Calu3 (cell line): ENCODE data around the gene ARHGAP15. TPM values are rescaled to one million over a fixed set of nuclear protein-coding genes. Genes with fewer than 3 reads are reported as not detected.

Experiments
- BruUV-seq: library from RNA; stranded (reverse); fragments of 400-500 nt; replicated peaks from 2 replicates; lab custom pipeline; 2021; lab: Mats Ljungman, UMichigan
- CTCF ChIA-PET: fragments of 300-600 bp; sonication (Branson Sonifier 250); formaldehyde crosslinking; loops from one replicate; lab custom pipeline; 2022; ENCODE audit warnings: antibody characterized with exemption; lab: Charles Lee
- DNase-seq: peaks from one replicate; pipeline ENCODE4 v3.0.0; 2022
- H3K27ac Mint-ChIP-seq: one replicate; pipeline ENCODE4 v1.8.0; 2022; ENCODE audit warnings: mixed read lengths; ENCODE audit not compliant: unreplicated experiment
- H3K27me3 Mint-ChIP-seq: one replicate; pipeline ENCODE4 v1.8.0; 2022; ENCODE audit warnings: mixed read lengths; ENCODE audit not compliant: unreplicated experiment
- H3K36me3 Mint-ChIP-seq: one replicate; pipeline ENCODE4 v1.8.0; 2022; ENCODE audit warnings: mild to moderate bottlenecking, moderate library complexity, mixed read lengths; ENCODE audit not compliant: insufficient read depth, unreplicated experiment
- H3K4me1 Mint-ChIP-seq: one replicate; pipeline ENCODE4 v1.8.0; 2022; ENCODE audit warnings: mild to moderate bottlenecking, low read depth, mixed read lengths; ENCODE audit not compliant: unreplicated experiment
- H3K4me3 Mint-ChIP-seq: one replicate; pipeline ENCODE4 v1.8.0; 2022; ENCODE audit warnings: mild to moderate bottlenecking, low read depth, moderate library complexity, mixed read lengths; ENCODE audit not compliant: unreplicated experiment
- H3K9me3 Mint-ChIP-seq: one replicate; pipeline ENCODE4 v1.8.0; 2022; ENCODE audit warnings: low read depth, mixed read lengths; ENCODE audit not compliant: unreplicated experiment
- CTCF ChIP-seq: fragments of 200-600 bp; IDR thresholded peaks from one replicate; pipeline ENCODE4 v1.8.0; 2022; ENCODE audit warnings: antibody characterized with exemption; ENCODE audit not compliant: unreplicated experiment
- intact Hi-C: fragments of 100-400 bp; cut with micrococcal nuclease; formaldehyde crosslinking; loops from one replicate; pipeline ENCODE4 v1.10.0; 2022; ENCODE audit not compliant: unreplicated experiment
- total RNA-seq: library from RNA; stranded (reverse); gene quantifications from 2 replicates; pipeline ENCODE4 v1.2.3, GENCODE V29; 2022

ARHGAP15 gene
- total RNA-seq, 1 experiment from 2014 or later = not detected

DNA sequence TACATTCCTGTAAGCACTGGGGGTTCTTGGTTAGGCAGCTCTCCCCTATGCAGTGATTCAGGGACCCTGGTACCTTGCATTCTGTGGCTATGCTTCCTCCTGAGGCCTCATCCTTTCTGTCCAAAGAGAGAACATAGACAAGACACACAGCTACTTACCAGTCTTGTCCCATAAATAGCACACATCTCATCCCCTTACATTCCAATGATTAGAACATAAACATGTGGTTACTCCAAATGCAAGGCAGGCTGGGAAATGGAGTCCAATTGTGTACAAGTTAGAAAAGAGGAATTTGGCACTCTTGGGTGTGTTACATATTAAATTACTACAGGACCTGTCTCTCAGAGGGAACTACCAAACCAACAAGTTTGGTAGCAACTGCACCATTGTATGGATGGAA, 171.3 kb downstream of the ARHGAP15 start:
- no peak overlapping the region for H3K27ac Mint-ChIP-seq
- no peak for DNase-seq
- no peak overlapping the region for H3K4me3 Mint-ChIP-seq
- no peaks in the 10 kb centered on the region for H3K27me3 Mint-ChIP-seq
- H3K9me3 Mint-ChIP-seq = no peaks in the 10 kb centered on the region
- BruUV-seq = no TSS peak
- CTCF ChIA-PET = no interaction called here
- no peak for TF ChIP-seq CTCF
- no peaks in the 10 kb centered on the region for H3K36me3 Mint-ChIP-seq
- no peaks in the 10 kb centered on the region for H3K4me1 Mint-ChIP-seq
- intact Hi-C loops = no loop called here

DNA sequence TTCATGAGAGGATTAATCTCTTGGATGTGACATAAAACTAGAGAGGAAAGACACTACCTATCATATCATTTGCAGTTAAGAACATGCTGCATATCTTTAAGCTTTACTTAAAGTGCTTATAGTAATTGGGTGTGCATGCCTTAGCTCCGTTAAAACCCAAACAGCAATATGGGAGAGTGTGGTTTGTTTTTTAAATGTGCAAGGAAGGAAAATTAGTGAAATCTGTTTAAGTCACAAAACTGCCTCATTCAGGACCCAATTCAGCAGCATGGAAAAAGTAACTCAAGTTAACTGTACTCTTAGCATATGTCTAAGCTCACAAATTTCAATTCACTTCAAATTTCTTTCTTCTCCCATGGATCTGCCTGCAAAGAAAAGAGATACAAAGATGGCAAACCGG, 182.2 kb downstream of the ARHGAP15 start:
- Mint-ChIP-seq H3K36me3 (no peaks in the 10 kb centered on the region), H3K27me3 (no peaks in the 10 kb centered on the region), H3K4me1 (no peaks in the 10 kb centered on the region), H3K9me3 (no peaks in the 10 kb centered on the region), H3K27ac (no peak overlapping the region), H3K4me3 (no peak overlapping the region)
- no TSS peak for BruUV-seq
- no peak for DNase-seq
- intact Hi-C loops = no loop called here
- TF ChIP-seq CTCF = no peak
- CTCF ChIA-PET = no interaction called here

DNA sequence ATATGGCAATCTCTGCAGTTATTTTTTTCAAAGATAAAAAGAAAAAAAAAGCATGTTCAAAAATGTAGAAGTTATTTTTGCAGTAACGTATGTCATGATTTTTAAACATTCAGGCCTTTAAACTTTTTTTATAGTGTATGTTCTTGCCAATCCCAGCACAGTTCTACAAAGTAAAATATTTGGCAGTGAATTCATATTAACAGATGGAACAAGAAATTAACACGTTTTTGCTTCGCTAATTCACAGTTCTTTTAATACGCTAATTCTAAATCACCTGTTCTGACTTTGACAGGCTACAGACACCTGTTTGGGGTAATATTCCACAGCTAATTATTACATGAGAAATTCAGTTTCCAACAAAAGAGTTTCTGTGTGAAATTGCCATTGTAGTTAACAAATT, 183.2 kb downstream of the ARHGAP15 start:
- no TSS peak for BruUV-seq

DNA sequence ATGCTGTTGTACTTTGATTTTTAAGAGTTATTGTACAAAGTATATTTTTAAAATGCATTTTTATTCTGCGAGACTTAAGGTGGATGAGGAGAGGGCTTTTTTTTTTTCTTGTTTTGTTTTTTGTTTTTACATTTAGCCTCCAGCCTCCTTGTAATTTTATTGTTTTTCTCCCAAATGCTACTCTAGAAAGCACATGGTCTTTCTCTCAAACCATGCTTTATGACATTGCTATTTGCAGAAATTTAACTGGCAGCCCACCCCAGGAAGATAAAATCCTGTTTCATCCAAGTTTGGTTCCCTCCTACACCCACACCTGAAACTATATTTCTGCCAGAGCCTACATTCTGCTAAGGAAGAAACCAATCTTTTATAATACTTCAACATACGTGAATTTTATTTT, 184.6 kb downstream of the ARHGAP15 start:
- DNase-seq = no peak
- Mint-ChIP-seq H3K4me3 (no peak overlapping the region), H3K4me1 (no peaks in the 10 kb centered on the region), H3K27me3 (no peaks in the 10 kb centered on the region), H3K27ac (no peak overlapping the region), H3K36me3 (no peaks in the 10 kb centered on the region), H3K9me3 (no peaks in the 10 kb centered on the region)
- no TSS peak for BruUV-seq
- TF ChIP-seq CTCF = no peak
- intact Hi-C loops = no loop called here
- CTCF ChIA-PET = interaction anchor here (0.7 kb wide), 1 partner anchor 130 kb away, joined by 4 read pairs; no protein-coding TSS in a partner anchor

More for the DNA sequence above, 183.2 kb downstream of the ARHGAP15 start:
- Mint-ChIP-seq H3K4me3 (no peak overlapping the region), H3K36me3 (no peaks in the 10 kb centered on the region), H3K27me3 (no peaks in the 10 kb centered on the region), H3K27ac (no peak overlapping the region), H3K4me1 (no peaks in the 10 kb centered on the region), H3K9me3 (no peaks in the 10 kb centered on the region)
- no peak for DNase-seq
- TF ChIP-seq CTCF = no peak
- intact Hi-C loops = no loop called here
- CTCF ChIA-PET = interaction anchor here (0.6 kb wide), 1 partner anchor 148 kb away, joined by 3 read pairs; no protein-coding TSS in a partner anchor
